GM19397 (cell line): ENCODE data around the gene IP6K2.
"Not testable (repeated sequence)": the region's sequence is repeated elsewhere in the genome, so short reads cannot be mapped to it uniquely, and the experiment has no call there.

Experiments used
- ATAC-seq: cut with Tn5 transposase; IDR thresholded peaks from one replicate; pipeline ENCODE4 v1.9.1; 2021; ENCODE audit warnings: mild to moderate bottlenecking, moderate library complexity; ENCODE audit not compliant: unreplicated experiment

The IP6K2 gene

GRCh38 chr3:48716982-48717746 lies at the start of gene IP6K2:
Gene IP6K2 (minus strand): TSS chr3:48717221. CDS start chr3:48695291, 21,930 bp downstream.
- peak; percentile 99 for ATAC-seq

GRCh38 chr3:48765376-48765775 lies 48.4 kb upstream of the IP6K2 start:
- ATAC-seq = no peak

GRCh38 chr3:48762816-48763215 lies 45.8 kb upstream of the IP6K2 start:
- ATAC-seq = no peak

- not testable (repeated sequence) for ATAC-seq
Measured at GRCh38 chr3:48759991-48760540, 43.0 kb upstream of the IP6K2 start.

- not testable (repeated sequence) for ATAC-seq
Measured at GRCh38 chr3:48759531-48759930, 42.5 kb upstream of the IP6K2 start.

- ATAC-seq = no peak
Measured at GRCh38 chr3:48759071-48759470, 42.0 kb upstream of the IP6K2 start.

GRCh38 chr3:48756640-48757039 lies 39.6 kb upstream of the IP6K2 start:
- no peak for ATAC-seq

- no peak for ATAC-seq
Measured at GRCh38 chr3:48750856-48751255, 33.8 kb upstream of the IP6K2 start.

- no peak for ATAC-seq
Measured at GRCh38 chr3:48748754-48749153, 31.7 kb upstream of the IP6K2 start.

- no peak for ATAC-seq
Measured at GRCh38 chr3:48747706-48748105, 30.7 kb upstream of the IP6K2 start.

- no peak for ATAC-seq
Measured at GRCh38 chr3:48747015-48747615, 30.1 kb upstream of the IP6K2 start.

GRCh38 chr3:48743773-48744172 lies 26.8 kb upstream of the IP6K2 start:
- ATAC-seq = no peak

GRCh38 chr3:48741226-48741625 lies 24.2 kb upstream of the IP6K2 start:
- not testable (repeated sequence) for ATAC-seq

- no peak for ATAC-seq
Measured at GRCh38 chr3:48739955-48740823, 23.2 kb upstream of the IP6K2 start.

- no peak for ATAC-seq
Measured at GRCh38 chr3:48739617-48739954, 22.6 kb upstream of the IP6K2 start.

- no peak for ATAC-seq
Measured at GRCh38 chr3:48738926-48739616, 22.1 kb upstream of the IP6K2 start.

- ATAC-seq = no peak
Measured at GRCh38 chr3:48738144-48738536, 21.1 kb upstream of the IP6K2 start.

- ATAC-seq = not testable (repeated sequence)
Measured at GRCh38 chr3:48735075-48735767, 18.2 kb upstream of the IP6K2 start.

- ATAC-seq = not testable (repeated sequence)
Measured at GRCh38 chr3:48734541-48734940, 17.5 kb upstream of the IP6K2 start.
